Measurements from ENCODE around the gene PRRC2C.
A peak's percentile ranks its signal among the peaks of the same experiment; 100 is the strongest.
"Not testable (repeated sequence)": the region's sequence is repeated elsewhere in the genome, so short reads cannot be mapped to it uniquely, and the experiment has no call there.

PRRC2C gene

DNA sequence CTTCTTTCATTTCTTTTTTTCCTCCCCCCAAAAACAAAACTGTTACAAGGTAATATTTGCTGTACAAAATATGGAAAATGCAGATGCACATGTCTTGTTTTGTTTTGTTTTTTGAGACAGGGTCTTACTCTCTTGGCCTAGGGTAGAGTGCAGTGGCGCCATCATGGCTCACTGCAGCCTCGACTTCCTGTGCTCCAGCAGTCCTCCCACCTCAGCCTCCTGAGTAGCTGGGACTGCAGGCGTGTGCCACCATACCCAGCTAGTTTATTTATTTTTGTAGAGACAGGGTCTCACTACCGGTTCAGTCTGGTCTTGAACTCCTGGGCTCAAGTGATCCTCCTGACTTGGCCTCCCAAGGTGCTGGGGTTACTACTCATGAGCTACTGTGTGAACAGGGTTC is 15.5 kb downstream of the PRRC2C start:
- no peak for DNase-seq (ENCODE audit: low read depth)

GRCh38 chr1:171501305-171502024 is 16.1 kb downstream of the PRRC2C start:
- no peak for DNase-seq (ENCODE audit: low read depth)

DNA sequence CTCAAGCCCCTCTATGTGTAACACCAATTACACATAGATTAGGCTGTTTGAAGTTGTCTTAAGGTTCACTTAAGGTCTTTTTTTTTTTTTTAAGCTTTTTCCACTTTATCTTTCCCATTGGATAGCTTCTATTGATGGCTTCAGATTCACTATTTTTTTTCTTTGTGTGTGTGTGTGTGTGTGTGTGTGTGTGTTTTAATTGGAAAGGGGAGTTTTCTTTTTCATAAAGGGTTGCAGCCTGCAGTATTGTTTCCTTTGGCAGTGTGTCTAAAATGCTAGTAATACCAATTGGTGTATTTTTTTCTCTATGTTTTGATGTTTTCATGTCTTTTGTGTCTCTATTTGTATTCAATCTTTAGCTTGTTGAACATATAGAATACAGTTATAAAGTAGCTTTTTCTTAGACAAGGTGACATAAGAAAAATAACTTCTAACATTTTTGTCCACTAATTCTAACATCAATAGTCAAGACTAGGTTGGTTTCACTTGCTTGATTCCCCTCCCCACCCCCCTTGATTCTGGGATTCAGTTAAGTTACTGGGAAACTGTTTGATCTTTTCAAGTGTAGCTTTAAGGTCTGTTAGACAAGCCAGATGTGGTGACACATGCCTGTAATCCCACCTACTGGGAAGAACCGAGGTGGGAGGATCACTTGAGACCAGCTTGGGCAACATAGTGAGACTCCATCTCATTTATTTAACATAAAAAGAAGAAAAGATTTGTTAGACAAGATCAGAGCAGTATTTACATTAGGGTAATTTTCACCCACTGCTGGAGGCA is 21.4 kb downstream of the PRRC2C start:
- DNase-seq (ENCODE audit: low read depth), result no peak

- DNase-seq (ENCODE audit: low read depth), result no peak
These were observed 22.1 kb downstream of the PRRC2C start for GRCh38 chr1:171507435-171507834.

DNA sequence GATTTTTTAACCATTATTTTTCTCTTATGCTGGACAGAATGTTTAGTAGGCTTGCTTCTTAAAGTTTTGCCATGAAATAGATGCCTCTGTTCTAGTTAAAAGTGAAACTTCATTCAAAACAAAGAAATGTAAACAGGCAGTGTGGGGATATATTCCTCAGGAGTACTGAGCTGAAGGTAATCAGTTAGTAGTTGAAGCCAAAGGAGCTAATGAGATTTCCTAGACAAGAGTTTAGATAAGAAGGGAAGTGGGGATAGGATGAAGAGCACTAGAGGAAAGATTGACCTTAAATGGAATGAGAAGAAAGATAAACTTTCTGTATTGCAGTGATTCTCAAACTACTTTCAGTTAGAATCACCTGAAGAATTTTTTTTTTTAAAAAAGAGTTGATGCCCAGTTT is 23.9 kb downstream of the PRRC2C start:
- DNase-seq (ENCODE audit: low read depth), result no peak

DNA sequence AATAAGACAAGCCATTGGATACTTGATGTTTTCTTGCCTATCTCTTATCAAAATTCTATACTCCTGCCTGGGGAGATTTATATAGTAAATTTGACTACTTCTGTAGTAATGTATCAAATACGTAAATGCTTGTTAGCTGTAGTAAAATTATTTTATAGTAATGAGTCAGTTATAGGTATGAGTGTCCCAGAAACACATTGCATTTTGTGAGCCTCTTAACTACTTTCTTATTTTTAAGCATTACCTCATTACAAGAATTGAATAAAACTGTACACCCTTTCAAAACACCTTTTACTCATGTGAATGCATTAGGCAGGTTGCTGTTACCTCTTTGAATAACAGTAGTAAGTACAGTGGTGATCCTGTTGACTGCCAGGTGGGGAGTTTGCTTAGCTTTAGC is 28.4 kb downstream of the PRRC2C start:
- no peak for DNase-seq (ENCODE audit: low read depth)

DNA sequence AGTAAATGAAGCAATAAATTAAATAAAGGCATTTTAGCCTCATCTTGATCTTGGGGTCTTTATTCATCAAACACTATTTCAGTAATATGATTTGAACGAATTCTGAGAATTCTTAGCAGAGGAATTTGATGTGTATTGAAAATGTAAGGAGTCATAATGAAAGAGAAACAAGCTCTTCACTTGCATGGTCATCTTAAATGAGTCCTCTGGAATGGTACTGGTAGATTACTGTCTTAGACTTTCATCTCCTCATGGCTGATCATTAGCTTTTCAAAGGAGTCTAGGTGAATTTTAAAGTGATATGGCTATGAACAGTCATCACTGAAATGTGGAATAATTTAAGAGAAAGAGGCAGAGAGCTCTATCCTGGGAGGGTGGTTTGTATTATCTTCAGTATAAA is 30.0 kb downstream of the PRRC2C start:
- DNase-seq (ENCODE audit: low read depth), result no peak

DNA sequence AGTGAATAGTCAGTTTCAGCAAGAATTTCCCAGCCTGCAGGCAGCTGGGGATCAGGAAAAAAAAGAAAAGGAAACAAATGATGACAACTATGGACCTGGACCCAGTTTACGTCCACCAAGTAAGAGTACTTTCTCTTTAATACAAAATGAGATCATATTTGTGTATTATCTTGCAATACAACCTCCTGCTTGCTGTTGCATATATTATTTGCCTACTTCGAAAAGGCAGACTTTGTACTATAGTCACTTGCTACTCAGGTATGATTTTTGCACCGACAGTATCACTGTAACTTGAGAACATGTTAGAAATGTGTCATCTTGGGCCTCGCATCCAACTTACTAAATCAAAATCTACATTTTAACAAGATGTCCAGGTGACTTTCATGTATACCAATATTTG is 30.4 kb downstream of the PRRC2C start:
- no peak for DNase-seq (ENCODE audit: low read depth)

- no peak for DNase-seq (ENCODE audit: low read depth)
These were observed 36.2 kb downstream of the PRRC2C start for GRCh38 chr1:171521567-171521966.

DNA sequence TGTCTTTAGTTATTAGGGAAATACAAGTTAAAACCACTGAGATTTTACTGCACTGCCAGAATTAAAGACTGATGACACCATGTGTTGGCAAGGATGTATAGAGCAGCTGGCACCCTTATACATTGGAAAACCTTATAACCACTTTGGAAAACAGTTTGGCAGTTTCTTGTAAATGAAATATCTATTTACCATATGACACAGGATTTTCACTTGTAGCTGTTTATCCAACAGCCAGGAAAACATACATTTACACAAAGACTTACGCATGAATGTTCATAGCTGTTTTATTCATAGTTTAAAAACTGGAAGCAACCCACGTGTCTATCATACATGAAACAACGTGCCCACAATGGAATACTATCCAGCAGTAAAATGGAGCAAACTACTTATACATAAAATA is 45.3 kb downstream of the PRRC2C start:
- no peak for DNase-seq (ENCODE audit: low read depth)

DNA sequence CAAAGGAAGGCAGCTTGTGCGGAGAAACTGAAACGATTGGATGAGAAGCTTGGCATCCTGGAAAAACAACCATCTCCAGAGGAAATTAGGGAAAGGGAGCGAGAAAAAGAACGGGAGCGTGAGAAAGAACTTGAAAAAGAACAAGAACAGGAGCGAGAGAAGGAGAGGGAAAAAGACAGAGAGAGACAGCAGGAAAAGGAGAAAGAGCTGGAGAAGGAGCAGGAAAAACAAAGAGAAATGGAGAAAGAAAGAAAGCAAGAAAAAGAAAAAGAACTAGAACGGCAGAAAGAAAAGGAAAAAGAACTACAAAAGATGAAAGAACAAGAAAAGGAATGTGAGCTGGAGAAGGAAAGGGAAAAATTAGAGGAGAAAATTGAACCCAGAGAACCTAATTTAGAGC is 47.2 kb downstream of the PRRC2C start:
- DNase-seq (ENCODE audit: low read depth), result no peak

GRCh38 chr1:171545523-171545922 is 60.2 kb downstream of the PRRC2C start:
- DNase-seq (ENCODE audit: low read depth), result no peak

- no peak for DNase-seq (ENCODE audit: low read depth)
These were observed 64.7 kb downstream of the PRRC2C start for GRCh38 chr1:171550050-171550449.

GRCh38 chr1:171550598-171551100 is 65.3 kb downstream of the PRRC2C start:
- not testable (repeated sequence) for DNase-seq (ENCODE audit: low read depth)

GRCh38 chr1:171553960-171554359 is 68.6 kb downstream of the PRRC2C start:
- not testable (repeated sequence) for DNase-seq (ENCODE audit: low read depth)

DNA sequence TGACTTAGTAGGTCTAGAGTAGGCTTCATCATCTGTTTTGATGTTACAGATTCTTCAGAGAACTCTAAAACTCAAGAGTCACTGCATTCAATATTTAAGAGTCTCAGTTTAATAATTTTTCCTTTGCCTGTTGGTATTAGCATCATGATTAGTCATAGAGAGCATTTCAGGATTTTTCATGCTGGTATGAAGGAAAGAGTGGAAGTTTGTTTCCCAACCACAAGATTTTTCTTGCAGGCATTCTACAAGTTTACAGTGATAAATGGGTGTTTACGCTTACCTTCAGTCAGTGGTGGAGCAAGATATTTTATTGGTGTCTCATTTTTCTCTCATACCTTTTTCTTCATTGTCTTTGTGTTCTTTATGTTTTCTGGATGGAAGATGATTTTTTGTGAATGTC is 78.3 kb downstream of the PRRC2C start:
- DNase-seq (ENCODE audit: low read depth), result peak; percentile 52

DNA sequence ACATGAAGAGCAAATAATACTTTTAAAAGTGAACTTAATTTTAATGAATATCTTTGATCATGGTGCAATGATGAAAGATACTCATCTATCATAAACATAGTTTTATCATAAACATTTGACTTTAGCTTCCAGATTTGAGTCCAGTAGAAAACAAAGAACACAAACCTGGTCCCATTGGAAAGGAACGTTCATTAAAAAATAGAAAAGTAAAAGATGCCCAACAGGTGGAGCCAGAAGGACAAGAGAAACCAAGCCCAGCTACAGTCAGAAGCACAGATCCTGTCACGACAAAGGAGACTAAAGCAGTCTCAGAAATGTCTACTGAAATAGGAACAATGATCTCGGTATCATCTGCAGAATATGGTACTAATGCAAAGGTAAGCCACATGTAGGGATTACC is 81.1 kb downstream of the PRRC2C start:
- peak; percentile 13 for DNase-seq (ENCODE audit: low read depth)

- DNase-seq (ENCODE audit: low read depth), result no peak
These were observed 85.0 kb downstream of the PRRC2C start for GRCh38 chr1:171570295-171570694.

DNA sequence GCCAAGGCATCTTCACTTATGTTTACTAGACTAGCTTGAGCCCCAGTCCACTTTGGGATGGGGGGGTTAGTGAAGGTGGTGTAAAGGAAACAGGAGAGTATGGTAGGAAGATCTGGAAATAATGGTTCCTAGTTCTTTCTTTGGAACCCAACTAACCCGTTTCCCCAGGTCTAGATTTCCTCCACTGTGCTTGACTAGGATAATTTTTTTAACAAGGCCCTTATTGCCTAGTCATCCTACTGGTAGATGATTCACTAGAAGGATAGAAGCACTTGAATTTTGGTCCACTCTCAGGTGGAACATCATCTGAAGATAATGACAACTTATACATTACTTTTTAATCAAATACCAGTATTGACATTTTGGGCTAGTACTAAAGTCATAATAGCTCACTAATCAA is 90.8 kb downstream of the PRRC2C start:
- DNase-seq (ENCODE audit: low read depth), result no peak

GRCh38 chr1:171581226-171581625 is 95.9 kb downstream of the PRRC2C start:
- no peak for DNase-seq (ENCODE audit: low read depth)

- no peak for DNase-seq (ENCODE audit: low read depth)
These were observed 96.4 kb downstream of the PRRC2C start for GRCh38 chr1:171581766-171582165.

DNA sequence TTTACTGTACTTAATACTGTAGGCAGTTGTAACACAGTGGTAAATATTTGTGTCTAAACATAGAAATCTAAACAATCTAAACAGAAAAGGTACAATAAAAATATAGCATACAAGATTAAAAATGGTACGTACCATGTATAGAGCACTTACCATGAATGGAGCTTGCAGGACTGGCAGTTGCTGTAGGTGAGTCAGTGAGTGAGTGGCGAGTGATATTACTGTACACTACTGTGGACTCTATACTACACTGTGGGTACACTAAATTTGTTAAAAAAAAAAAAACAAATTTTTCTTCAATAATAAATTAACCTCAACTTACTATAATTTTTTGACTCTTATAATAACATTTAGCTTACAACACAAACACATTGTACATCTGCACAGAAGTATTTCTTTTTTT is 97.3 kb downstream of the PRRC2C start:
- DNase-seq (ENCODE audit: low read depth), result no peak

DNA sequence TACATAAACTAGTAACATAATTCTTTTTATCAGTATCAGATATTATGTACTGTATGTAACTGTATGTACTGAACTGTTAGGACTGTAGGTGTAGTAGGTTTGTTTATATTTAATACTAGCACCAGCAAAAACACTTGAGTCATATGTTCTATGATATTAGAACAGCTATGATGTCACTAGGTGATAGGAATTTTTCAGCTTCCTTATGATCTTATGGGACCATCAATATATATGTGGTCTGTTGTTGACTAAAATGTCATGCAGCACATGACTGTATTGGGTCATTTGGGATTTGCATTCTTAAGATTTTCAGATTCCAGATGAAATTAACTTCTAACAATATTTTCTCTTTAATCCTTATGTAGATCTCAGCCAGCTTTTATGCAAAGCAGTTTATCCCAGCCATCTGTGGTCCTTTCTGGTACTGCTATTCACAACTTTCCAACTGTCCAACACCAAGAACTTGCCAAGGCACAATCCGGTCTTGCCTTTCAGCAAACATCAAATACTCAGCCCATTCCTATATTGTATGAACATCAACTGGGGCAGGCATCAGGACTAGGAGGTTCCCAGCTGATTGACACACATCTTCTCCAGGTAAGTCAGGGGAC is 98.4 kb downstream of the PRRC2C start:
- peak; percentile 15 for DNase-seq (ENCODE audit: low read depth)

All from ELR (cell line).